ENCODE results near the gene KIF1A. TPM values are rescaled to one million over a fixed set of nuclear protein-coding genes. Genes with fewer than 3 reads are reported as not detected.
"Not testable (repeated sequence)": the region's sequence is repeated elsewhere in the genome, so short reads cannot be mapped to it uniquely, and the experiment has no call there.

Gene KIF1A
- total RNA-seq, 1 donor from 2014 or later = 0.42 TPM

DNA sequence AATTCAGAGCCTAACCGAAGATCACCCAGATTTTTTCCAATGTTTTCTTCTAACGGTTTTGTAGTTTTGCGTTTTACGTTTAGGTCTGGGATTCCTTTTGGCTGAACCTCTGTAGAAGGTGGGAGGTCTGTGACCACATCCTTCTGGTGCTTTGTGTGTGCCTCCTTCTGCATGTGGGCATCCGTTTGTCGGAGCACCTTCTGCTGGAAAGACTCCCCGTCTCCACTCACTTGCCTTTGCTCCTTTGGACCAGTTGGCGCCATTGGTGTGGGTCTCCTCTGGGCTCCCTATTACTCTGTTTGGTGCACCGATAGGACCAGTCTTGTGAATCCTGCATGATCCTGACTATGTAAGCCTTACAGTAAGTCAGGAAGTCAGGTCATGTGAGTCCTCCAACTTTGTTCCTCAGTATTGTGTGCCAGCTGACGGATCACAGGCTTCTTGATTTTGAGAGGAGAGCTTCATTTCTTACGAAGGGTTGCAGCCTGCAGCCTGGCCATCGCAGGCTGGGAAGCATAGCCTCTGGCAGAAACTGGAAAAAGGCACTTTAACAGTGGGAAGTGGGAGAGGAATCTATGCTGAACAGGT lies 114.7 kb downstream of the KIF1A start:
- intact Hi-C loops (cut with micrococcal nuclease) = no loop called here

DNA sequence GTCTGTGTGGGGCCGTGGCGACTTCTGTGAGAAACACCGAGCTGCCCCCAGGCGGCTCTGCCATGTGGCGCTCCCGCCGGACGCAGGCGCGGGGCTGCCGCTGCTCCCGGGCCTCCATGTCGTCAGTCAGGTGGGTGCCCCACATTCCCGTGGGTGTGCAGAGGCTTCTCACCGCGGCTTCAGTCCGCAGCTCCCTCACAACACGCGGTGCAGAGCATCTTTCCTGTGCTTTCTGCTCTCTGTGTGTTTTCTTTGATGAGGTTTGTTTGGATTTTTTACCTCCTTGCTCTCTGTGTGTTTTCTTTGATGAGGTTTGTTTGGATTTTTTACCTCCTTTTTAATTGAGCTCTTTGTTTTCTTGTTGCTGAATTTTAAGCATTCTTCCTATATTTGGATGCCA lies 115.4 kb downstream of the KIF1A start:
- intact Hi-C loops (cut with micrococcal nuclease) = loop anchor here (5.0 kb wide), 1 partner anchor 192 kb away; no protein-coding TSS in a partner anchor

GRCh38 chr2:240703417-240704341 lies 116.3 kb downstream of the KIF1A start:
- intact Hi-C loops (cut with micrococcal nuclease) = loop anchor here (5.0 kb wide), 1 partner anchor 191 kb away; no protein-coding TSS in a partner anchor

- intact Hi-C loops (cut with micrococcal nuclease) = loop anchor here (5.0 kb wide), 1 partner anchor 190 kb away; no protein-coding TSS in a partner anchor
Measured at GRCh38 chr2:240702640-240703011, 117.4 kb downstream of the KIF1A start.

- intact Hi-C loops (cut with micrococcal nuclease) = loop anchor here (5.0 kb wide), 1 partner anchor 190 kb away; no protein-coding TSS in a partner anchor
Measured at GRCh38 chr2:240701736-240702639, 118.0 kb downstream of the KIF1A start.

- intact Hi-C loops (cut with micrococcal nuclease) = loop anchor here (5.0 kb wide), 1 partner anchor 189 kb away; no protein-coding TSS in a partner anchor
Measured at GRCh38 chr2:240701091-240701735, 118.8 kb downstream of the KIF1A start.

- intact Hi-C loops (cut with micrococcal nuclease) = loop anchor here (5.0 kb wide), 1 partner anchor 188 kb away; no protein-coding TSS in a partner anchor
Measured at GRCh38 chr2:240700616-240701015, 119.4 kb downstream of the KIF1A start.

DNA sequence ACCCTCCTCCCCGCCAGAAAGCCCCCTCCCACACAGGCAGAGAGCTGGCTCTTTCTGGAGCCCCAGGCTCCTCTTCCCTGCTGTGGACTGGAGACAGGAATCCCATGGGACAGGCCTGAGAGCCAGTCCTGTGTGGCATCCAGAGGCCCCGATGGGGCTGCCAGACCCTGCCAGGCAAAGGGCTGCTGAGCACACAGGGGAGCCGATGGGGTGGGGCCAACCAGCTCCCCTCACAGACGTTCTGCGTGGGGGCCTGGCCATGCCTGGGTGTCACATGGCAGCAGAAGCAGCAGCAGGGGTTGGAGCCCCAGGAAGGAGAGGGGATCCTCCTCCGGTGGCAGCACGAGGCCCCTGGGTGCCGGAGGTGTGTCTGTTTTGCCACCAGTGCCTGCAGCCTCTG lies 120.2 kb downstream of the KIF1A start:
- intact Hi-C loops (cut with micrococcal nuclease) = loop anchor here (5.0 kb wide), 1 partner anchor 188 kb away; no protein-coding TSS in a partner anchor

GRCh38 chr2:240698852-240699561 lies 121.0 kb downstream of the KIF1A start:
- intact Hi-C loops (cut with micrococcal nuclease) = not testable (repeated sequence)

DNA sequence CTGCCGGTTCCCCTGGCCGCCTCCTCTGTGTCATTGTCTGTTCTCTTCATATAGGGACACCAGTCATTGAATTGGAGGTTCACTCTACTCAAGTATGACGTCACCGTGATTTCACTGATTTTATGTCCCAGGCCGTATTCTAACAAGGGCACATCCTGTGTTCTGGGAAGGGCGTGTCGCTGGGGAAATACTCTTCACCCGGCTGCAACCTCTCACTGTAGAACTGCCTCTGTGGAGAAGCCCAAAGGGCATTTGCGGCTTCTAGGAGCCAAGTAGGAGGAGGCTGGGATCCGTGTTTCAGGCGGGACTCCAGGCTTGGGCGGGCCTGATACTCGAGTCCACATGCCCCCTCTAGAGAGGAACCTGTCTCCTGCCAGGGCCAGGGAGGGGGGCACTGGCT lies 123.5 kb downstream of the KIF1A start:
- intact Hi-C loops (cut with micrococcal nuclease) = not testable (repeated sequence)

DNA sequence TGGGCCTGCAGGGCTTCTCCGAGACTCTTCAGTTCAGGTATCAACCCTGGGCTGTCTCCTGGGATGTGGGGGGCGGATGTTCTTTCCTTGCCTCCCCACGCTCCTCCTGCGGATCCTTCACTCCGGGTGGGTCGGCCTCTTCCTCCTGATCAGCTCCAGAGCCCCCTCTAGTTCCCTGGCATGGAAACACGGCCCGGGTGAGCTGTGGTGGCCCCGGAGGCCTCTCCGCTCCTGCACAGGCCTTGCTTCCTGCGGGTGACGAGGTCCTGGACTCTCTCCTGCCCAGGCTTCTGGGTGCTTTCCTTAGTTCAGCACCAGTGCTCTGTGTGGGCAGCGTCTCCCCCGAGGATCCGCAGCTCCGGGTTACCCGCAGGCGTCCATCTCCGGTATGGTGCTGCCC lies 124.4 kb downstream of the KIF1A start:
- intact Hi-C loops (cut with micrococcal nuclease) = not testable (repeated sequence)

DNA sequence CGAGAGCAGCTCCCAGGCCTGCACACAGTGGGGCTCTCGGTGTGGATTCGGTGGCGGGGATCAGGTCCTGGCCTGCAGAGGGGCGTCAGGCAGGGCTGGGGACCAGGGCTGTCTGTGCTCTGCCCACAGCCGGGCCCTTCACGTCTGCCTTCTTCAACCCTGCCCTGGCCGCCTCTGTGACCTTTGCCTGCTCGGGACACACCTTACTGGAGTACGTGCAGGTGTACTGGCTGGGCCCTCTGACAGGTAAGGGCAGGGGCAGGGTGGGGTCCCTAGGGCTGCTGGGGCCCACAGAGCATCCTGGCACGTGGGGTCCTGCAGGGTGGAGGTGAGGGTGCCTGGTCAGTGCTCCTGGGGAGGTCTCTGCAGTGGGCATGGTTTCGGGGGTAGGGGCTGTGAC lies 125.7 kb downstream of the KIF1A start:
- intact Hi-C loops (cut with micrococcal nuclease) = not testable (repeated sequence)

DNA sequence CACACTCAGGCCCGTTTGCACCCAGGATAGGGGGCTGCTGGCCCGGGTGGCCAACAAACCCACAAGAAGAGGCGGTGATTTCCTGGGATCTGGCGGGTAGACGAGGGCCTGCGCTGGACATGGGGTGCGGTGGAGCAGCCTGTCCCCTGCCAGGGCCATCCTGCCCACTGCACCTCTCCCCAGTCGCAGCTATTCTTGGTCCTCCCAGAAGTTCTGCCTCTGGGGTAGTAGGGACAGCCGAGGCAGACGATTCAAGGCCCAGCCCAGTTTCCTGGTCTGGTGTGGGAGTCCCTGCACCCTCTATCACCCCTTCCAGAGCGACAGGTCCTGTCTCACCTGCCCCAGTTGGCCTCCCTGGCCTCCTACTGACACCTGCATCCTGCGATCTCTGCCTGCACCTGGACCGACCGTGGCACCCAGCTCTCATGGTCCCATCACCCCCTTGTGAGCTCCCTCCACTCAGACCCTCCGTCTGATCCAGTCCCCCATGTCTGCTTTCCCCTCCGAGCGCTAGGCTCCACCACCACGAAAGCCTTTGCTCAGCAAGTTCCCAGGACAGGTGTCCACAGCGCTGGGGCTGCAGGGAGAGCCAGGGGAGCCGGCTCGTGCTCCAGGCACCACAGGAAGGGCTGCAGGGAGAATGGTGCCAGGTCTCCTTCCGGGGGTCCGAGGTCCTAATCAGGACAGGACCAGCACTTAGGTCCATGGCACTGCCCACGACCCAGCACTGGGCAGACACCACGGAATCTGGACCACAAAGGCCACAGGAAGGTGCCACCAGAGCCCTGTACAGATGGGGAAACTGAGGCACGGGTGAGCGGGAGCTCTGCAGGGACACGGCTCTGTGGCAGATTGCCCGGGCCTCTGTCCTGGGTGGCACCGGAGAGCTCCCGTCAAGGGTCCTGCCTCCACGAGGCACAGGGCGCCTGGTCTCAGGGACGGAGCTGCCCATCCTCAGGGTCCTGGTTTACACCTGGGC lies 127.1 kb downstream of the KIF1A start:
- intact Hi-C loops (cut with micrococcal nuclease) = not testable (repeated sequence)

DNA sequence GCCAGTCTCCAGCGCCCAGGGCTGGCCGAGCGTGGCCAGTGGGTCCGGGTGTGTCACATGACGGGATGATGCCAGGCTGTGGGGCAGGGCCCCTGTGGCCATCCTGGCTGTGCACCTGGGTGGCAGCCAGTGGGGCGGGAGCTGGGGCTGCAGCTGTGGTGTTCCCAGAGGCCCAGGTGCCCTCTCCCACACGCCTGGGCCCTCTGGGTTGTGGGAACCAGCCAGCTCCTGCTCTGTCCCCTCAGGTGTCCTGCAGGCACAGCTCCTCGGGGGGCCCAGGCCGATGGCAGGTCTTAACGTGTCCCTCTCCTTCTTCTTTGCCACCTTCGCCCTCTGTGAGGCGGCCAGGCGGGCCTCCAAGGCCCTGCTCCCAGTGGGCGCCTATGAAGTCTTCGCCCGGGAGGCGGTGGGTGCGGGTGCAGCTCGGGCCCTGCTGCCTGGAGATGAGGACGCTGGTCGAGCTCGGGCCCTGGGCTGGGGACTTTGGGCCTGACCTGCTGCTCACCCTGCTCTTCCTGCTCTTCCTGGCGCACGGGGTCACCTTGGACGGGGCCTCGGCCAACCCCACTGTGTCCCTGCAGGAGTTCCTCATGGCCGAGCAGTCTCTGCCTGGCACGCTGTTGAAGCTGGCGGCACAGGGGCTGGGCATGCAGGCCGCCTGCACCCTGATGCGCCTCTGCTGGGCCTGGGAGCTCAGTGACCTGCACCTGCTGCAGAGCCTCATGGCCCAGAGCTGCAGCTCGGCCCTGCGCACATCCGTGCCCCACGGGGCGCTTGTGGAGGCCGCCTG lies 128.2 kb downstream of the KIF1A start, which contains the start of gene AQP12A:
AQP12A (plus strand) TSS at position 236 of the 790 bp plus-strand sequence; CDS start at position 284, 48 bp downstream.
- intact Hi-C loops (cut with micrococcal nuclease) = not testable (repeated sequence)

DNA sequence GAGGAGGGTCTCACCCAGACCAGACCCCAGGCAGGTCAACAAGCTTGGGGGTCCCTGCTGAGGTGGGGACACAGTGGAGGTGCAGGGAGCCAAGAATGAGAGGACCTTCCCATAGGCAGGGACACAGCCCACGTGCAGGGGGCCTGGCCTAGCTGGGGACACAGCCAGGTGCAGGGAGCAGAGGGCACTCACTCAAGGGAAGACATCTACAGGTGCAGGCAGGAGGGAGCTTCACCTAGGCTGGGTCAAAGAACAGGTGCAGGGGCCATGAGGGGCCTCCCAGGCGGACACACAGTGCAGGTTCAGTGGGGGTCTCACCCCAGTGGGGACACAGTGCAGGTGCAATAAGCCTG lies 129.0 kb downstream of the KIF1A start:
- intact Hi-C loops (cut with micrococcal nuclease) = not testable (repeated sequence)

GRCh38 chr2:240690421-240691074 lies 129.5 kb downstream of the KIF1A start:
- intact Hi-C loops (cut with micrococcal nuclease) = not testable (repeated sequence)

DNA sequence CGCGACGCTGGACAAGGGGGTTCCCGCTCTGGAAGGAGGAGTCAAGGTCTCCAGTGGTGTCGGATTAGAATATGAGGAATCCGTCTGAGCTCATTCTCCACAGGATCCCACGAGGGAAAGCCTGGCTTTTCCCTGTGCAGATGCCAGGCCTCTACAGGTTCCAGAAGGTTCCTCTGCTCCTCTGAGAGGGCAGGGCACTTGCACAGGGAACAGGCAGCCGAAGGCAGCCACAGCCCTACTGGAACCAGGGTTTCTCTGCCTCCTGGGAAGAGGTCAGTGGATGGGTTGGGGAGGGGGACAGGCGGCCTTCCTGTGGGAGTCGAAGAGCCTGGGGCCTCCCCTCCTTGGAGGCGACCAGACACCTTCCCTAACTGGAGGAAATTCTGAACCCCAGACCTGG lies 130.0 kb downstream of the KIF1A start:
- intact Hi-C loops (cut with micrococcal nuclease) = no loop called here

Measured in T-helper 1 cell treated with Interleukin-12 subunit alpha and Interleukin-12 subunit beta and Interleukin-4 antibody, amounts not matched to agents 30 ng/mL and 1 ng/mL, for 36 hours (primary cell).